Subcutaneous abdominal adipose tissue (tissue), 5 donors: Measurements from ENCODE around the gene METTL21A.
"Not testable (repeated sequence)": the region's sequence is repeated elsewhere in the genome, so short reads cannot be mapped to it uniquely, and the experiment has no call there.

Experiments used
- H3K27ac ChIP-seq: one replicate; pipeline ENCODE4 v1.7.0; 2013; ENCODE audit warnings: low read depth, mild to moderate bottlenecking, inconsistent platforms, low read length, moderate library complexity
- H3K27me3 ChIP-seq, 5 donors: one replicate each; pipeline ENCODE4 v1.7.0; 2013; ENCODE audit warnings: low read length in 5 of 5, inconsistent platforms in 1 of 5; ENCODE audit not compliant: control insufficient read depth in 5 of 5, insufficient read depth in 4 of 5
- H3K36me3 ChIP-seq, 5 donors: one replicate each; pipeline ENCODE4 v1.7.0; 2013; ENCODE audit warnings: low read length in 5 of 5; ENCODE audit not compliant: control insufficient read depth in 5 of 5, insufficient read depth in 5 of 5
- H3K4me1 ChIP-seq, 5 donors: one replicate each; pipeline ENCODE4 v1.7.0; 2013; ENCODE audit warnings: low read length in 5 of 5, mild to moderate bottlenecking in 3 of 5, moderate library complexity in 1 of 5; ENCODE audit not compliant: control insufficient read depth in 5 of 5, insufficient read depth in 5 of 5
- H3K4me3 ChIP-seq, 5 donors: one replicate each; pipeline ENCODE4 v1.7.0; 2013; ENCODE audit warnings: low read length in 5 of 5, low read depth in 1 of 5
- H3K9ac ChIP-seq, 5 donors: one replicate each; pipeline ENCODE4 v1.7.0; 2013; ENCODE audit warnings: low read length in 5 of 5, mild to moderate bottlenecking in 4 of 5, moderate library complexity in 3 of 5
- H3K9me3 ChIP-seq, 5 donors: one replicate each; pipeline ENCODE4 v1.7.0; 2013; ENCODE audit warnings: low read length in 5 of 5; ENCODE audit not compliant: control insufficient read depth in 5 of 5
- donor health status: healthy.
- donor health status: healthy.
- donor health status: healthy.
- donor health status: healthy.
- donor health status: healthy.

METTL21A gene

GRCh38 chr2:207646582-207646981 is 21.4 kb upstream of the METTL21A start:
- not testable (repeated sequence) for H3K4me3 ChIP-seq

DNA sequence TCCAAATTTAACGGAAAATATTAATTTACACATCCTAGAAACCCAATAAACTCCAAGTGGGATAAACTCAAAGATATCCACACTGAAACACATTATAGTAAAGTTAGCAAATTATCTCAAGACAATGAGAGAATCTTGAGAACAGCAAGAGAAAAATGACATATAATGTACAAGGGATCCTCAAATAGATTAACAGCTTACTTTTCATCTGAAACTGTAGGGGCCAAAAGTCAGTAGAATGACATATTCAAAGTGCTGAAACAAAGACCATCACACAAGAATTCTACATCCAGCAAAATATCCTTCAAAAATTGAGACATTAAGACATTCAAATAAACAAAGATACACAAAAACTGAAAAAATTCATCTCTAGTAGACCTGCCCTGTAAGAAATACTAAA is 18.7 kb upstream of the METTL21A start:
- Histone ChIP-seq H3K4me3 (no peak overlapping the region), H3K9ac (no peak overlapping the region), H3K27ac (no peak overlapping the region), H3K27me3 (no peaks in the 10 kb centered on the region), H3K36me3 (no peaks in the 10 kb centered on the region), H3K4me1 (no peaks in the 10 kb centered on the region), H3K9me3 (peaks cover 0 to 4% (median 0%) of the 10 kb centered on the region in 5 donors)

More at GRCh38 chr2:207646582-207646981, 21.4 kb upstream of the METTL21A start:
- not testable (repeated sequence) for H3K9me3 ChIP-seq, H3K27ac ChIP-seq, H3K4me1 ChIP-seq, H3K27me3 ChIP-seq, H3K36me3 ChIP-seq, H3K9ac ChIP-seq

DNA sequence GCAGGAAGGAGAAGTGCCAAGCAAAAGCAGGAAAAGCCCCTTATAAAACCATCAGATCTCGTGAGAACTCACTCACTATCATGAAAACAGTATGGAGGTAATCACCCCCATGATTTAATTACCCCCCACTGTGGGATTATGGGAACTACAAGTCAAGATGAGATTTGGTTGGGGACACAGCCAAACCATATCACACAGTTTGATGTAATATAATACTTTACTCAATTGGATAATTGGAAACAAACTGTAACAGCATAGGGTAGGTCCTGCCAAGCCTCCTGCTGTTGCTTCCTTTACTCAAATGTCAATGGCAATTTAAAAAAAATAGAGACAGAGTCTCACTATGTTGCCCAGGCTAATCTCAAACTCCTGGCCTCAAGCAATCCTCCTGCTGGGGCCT is 15.5 kb upstream of the METTL21A start:
- Histone ChIP-seq H3K9ac (no peak overlapping the region), H3K4me3 (no peak overlapping the region), H3K4me1 (no peaks in the 10 kb centered on the region), H3K27me3 (no peaks in the 10 kb centered on the region), H3K9me3 (peaks cover 0 to 4% (median 0%) of the 10 kb centered on the region in 5 donors), H3K36me3 (no peaks in the 10 kb centered on the region), H3K27ac (no peak overlapping the region)

GRCh38 chr2:207640160-207640559 is 15.0 kb upstream of the METTL21A start:
- H3K36me3 ChIP-seq: no peaks in the 10 kb centered on the region
- no peak overlapping the region for H3K9ac ChIP-seq
- H3K27ac ChIP-seq: no peak overlapping the region
- H3K9me3 ChIP-seq: peaks cover 0 to 4% (median 0%) of the 10 kb centered on the region in 5 donors
- H3K27me3 ChIP-seq: no peaks in the 10 kb centered on the region
- no peaks in the 10 kb centered on the region for H3K4me1 ChIP-seq
- no peak overlapping the region for H3K4me3 ChIP-seq

- H3K9ac ChIP-seq, H3K27ac ChIP-seq, H3K9me3 ChIP-seq, H3K27me3 ChIP-seq, H3K4me3 ChIP-seq, H3K4me1 ChIP-seq, H3K36me3 ChIP-seq: not testable (repeated sequence)
Observed at GRCh38 chr2:207639288-207639687, 14.1 kb upstream of the METTL21A start.

GRCh38 chr2:207635468-207636200 is 10.4 kb upstream of the METTL21A start:
- no peak overlapping the region for H3K27ac ChIP-seq
- no peak overlapping the region for H3K9ac ChIP-seq
- no peaks in the 10 kb centered on the region for H3K36me3 ChIP-seq
- no peak overlapping the region for H3K4me3 ChIP-seq
- peaks cover 0 to 4% (median 0%) of the 10 kb centered on the region in 5 donors for H3K9me3 ChIP-seq
- peaks cover 0 to 6% (median 0%) of the 10 kb centered on the region in 5 donors for H3K4me1 ChIP-seq
- no peaks in the 10 kb centered on the region for H3K27me3 ChIP-seq

GRCh38 chr2:207633686-207634085 is 8.5 kb upstream of the METTL21A start:
- Histone ChIP-seq H3K4me3 (no peak overlapping the region), H3K27ac (no peak overlapping the region), H3K4me1 (peaks cover 0 to 6% (median 0%) of the 10 kb centered on the region in 5 donors), H3K9me3 (no peaks in the 10 kb centered on the region), H3K9ac (no peak overlapping the region), H3K27me3 (no peaks in the 10 kb centered on the region), H3K36me3 (no peaks in the 10 kb centered on the region)

DNA sequence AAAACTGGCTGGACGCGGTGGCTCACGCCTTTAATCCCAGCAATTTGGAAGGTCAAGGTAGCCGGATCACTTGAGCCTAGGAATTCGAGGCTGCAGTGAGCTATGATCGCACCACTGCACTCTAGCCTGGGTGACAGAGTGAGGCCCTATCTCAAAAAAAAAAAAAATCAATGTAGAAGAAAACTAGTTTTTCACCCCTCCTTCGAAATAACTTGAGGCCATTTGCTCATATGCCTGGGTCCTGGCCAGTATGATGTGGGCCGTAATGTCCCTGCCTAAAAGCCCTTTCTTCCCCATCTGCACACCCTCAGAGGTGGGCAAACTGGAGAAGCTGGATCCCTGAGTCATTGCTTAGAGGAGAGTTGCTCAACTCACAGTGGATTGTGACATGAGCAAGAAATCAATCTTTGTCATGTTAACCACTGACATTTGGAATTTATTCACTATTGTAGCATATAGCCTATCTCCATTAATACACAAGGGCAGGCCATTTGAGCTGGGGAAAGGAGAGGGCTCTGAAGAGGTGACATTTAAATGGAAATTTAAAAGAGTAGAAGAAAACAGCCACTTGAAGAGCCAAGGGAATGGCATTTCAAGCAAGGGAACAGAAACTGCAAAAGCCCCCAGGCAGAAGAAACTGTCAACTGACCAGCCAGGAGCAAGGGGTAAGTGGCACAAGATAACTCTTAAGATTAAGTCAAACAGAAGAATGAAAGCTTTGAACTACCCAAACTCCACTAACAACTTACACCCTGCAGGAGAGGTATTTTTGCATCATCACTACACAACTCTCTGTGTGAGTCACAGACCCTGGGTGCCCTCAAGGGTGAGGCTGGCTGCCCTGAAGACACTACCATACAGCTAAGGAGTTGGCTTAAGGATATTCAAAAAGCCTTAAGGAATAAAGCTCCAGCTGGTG is 7.6 kb upstream of the METTL21A start:
- no peak overlapping the region for H3K27ac ChIP-seq
- no peak overlapping the region for H3K9ac ChIP-seq
- H3K4me1 ChIP-seq: peaks cover 0 to 6% (median 0%) of the 10 kb centered on the region in 5 donors
- H3K27me3 ChIP-seq: no peaks in the 10 kb centered on the region
- H3K9me3 ChIP-seq: no peaks in the 10 kb centered on the region
- H3K36me3 ChIP-seq: no peaks in the 10 kb centered on the region
- H3K4me3 ChIP-seq: no peak overlapping the region

DNA sequence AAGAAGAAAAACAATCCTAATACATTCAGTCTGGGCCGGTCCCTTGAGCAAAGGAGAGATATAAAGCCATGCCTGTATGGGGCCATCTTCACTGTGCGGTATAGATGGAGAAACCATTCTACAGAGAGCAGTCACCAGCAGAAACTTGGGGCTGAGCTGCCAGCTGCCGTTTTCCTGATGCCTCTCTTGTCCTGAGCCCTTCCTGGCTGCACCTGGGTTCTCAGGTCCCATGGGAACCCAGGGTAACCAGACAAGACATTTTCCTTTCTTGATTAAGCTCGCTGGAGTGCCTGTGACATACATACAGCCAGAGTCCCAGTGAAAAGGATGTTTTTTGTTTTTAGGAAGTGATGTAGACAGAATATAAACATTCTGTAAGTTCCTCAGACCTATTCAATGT is 5.3 kb upstream of the METTL21A start:
- Histone ChIP-seq H3K9me3 (no peaks in the 10 kb centered on the region), H3K9ac (no peak overlapping the region), H3K4me3 (no peak overlapping the region), H3K27me3 (no peaks in the 10 kb centered on the region), H3K36me3 (no peaks in the 10 kb centered on the region), H3K4me1 (peaks cover 0 to 14% (median 13%) of the 10 kb centered on the region in 5 donors), H3K27ac (no peak overlapping the region)

- H3K27me3 ChIP-seq: no peaks in the 10 kb centered on the region
- no peak overlapping the region for H3K4me3 ChIP-seq
- H3K27ac ChIP-seq: no peak overlapping the region
- no peaks in the 10 kb centered on the region for H3K9me3 ChIP-seq
- no peak overlapping the region for H3K9ac ChIP-seq
- peaks cover 0 to 17% (median 13%) of the 10 kb centered on the region in 5 donors for H3K4me1 ChIP-seq
- no peaks in the 10 kb centered on the region for H3K36me3 ChIP-seq
Observed at GRCh38 chr2:207629553-207629952, 4.4 kb upstream of the METTL21A start.
